Heart left ventricle (tissue), 13 donors: ENCODE data around the gene ESPL1.

Experiments used
- CTCF ChIP-seq, 12 donors: fragments of 200-600 bp; sonication (generic) in 4 of 12; IDR thresholded peaks; one replicate each; pipeline versions ENCODE4 v1.5.0 to v1.8.0; 2018 to 2022; ENCODE audit warnings: antibody characterized with exemption in 12 of 12, mild to moderate bottlenecking in 5 of 12
- POLR2A ChIP-seq, 2 donors: fragments of 450-650 bp; IDR thresholded peaks; one replicate each; pipeline ENCODE4 v1.6.1; 2017; ENCODE audit warnings: antibody characterized with exemption in 2 of 2, mild to moderate bottlenecking in 2 of 2, moderate library complexity in 2 of 2
- donor health status: ischemic (EF 13 %, LVEDD 7.1; RV severe dilation, severe dysfunction).
- donor health status: DM: no; HTN: yes; CAD: no.
- donor health status: DM: no; HTN: no; CAD: no.
- donor health status: ischemic (EF 25% LVEDD 6.9; RV normal size, moderate dysfunction).
- donor health status: ischemic (EF 25% LVEDD 5.7; RV mildly dilated, moderate dysfunction).
- donor health status: ischemic (EF 35%, LVEDD 5.7; RV mildly dilated, moderate dysfunction).
- donor health status: nonischemic (EF 11% LVEDD 7.7; RV severe dilation, severe dysfunction).
- donor health status: DM: yes; HTN: yes; CAD: no.
- donor health status: PGD.
- donor health status: ischemic (EF 29% LVEDD 5.4; RV normal size, mild dysfunction).
- donor health status: nonischemic (EF 23%, LVEDD 6.1; RV moderate dilation, normal function).

- no peak for TF ChIP-seq CTCF (IDR thresholded peaks at IDR 0.05)
- TF ChIP-seq POLR2A (IDR thresholded peaks at IDR 0.05) = no peak
These were observed 45.3 kb upstream of the ESPL1 start for GRCh38 chr12:53222806-53223261.
